WTC11 (cell line): Measurements from ENCODE around the gene NEO1.

Experiments
- CTCF ChIP-seq: fragments of 200-600 bp; IDR thresholded peaks from 2 replicates; pipeline ENCODE4 v1.8.0; 2022; ENCODE audit warnings: antibody characterized with exemption
- FOXP1 ChIP-seq: sonication (generic); formaldehyde crosslinking; IDR thresholded peaks from 2 replicates; pipeline ENCODE4 v1.8.0; 2022; ENCODE audit warnings: missing genetic modification reagents, mild to moderate bottlenecking, moderate library complexity, borderline replicate concordance
- FOXP4 ChIP-seq: sonication (generic); formaldehyde crosslinking; IDR thresholded peaks from 2 replicates; pipeline ENCODE4 v1.8.0; 2022; ENCODE audit warnings: mild to moderate bottlenecking, missing genetic modification reagents
- JUN ChIP-seq: sonication (generic); formaldehyde crosslinking; IDR thresholded peaks from 2 replicates; pipeline ENCODE4 v1.8.0; 2023; ENCODE audit warnings: mild to moderate bottlenecking, missing genetic modification reagents
- KAT7 ChIP-seq: sonication (generic); formaldehyde crosslinking; IDR thresholded peaks from 2 replicates; pipeline ENCODE4 v1.8.1; 2023; ENCODE audit warnings: missing genetic modification reagents, mild to moderate bottlenecking, borderline replicate concordance
- TEAD4 ChIP-seq: sonication (generic); formaldehyde crosslinking; IDR thresholded peaks from 2 replicates; pipeline ENCODE4 v1.8.0; 2022; ENCODE audit warnings: mild to moderate bottlenecking, missing genetic modification reagents
- USF1 ChIP-seq: sonication (generic); formaldehyde crosslinking; IDR thresholded peaks from 2 replicates; pipeline ENCODE4 v1.8.0; 2022; ENCODE audit warnings: mild to moderate bottlenecking, missing genetic modification reagents
- ZNF121 ChIP-seq: sonication (generic); formaldehyde crosslinking; IDR thresholded peaks from 2 replicates; pipeline ENCODE4 v1.8.0; 2023; ENCODE audit warnings: missing genetic modification reagents
- ZNF138 ChIP-seq: sonication (generic); formaldehyde crosslinking; conservative IDR thresholded peaks from 2 replicates; pipeline ENCODE4 v1.8.1; 2022; ENCODE audit warnings: mild to moderate bottlenecking, moderate library complexity, missing genetic modification reagents
- ZNF317 ChIP-seq: sonication (generic); formaldehyde crosslinking; IDR thresholded peaks from 2 replicates; pipeline ENCODE4 v1.8.1; 2023; ENCODE audit warnings: low read depth, mild to moderate bottlenecking, moderate library complexity, missing genetic modification reagents, borderline replicate concordance
- TF ChIP-seq, protein P1 (sequence below): sonication (generic); formaldehyde crosslinking; IDR thresholded peaks from 2 replicates; pipeline ENCODE4 v1.8.0; 2022; ENCODE audit warnings: mild to moderate bottlenecking, missing genetic modification reagents
- TF ChIP-seq, protein P2 (sequence below): sonication (generic); formaldehyde crosslinking; IDR thresholded peaks from 2 replicates; pipeline ENCODE4 v1.8.1; 2022; ENCODE audit warnings: mild to moderate bottlenecking, moderate library complexity, missing genetic modification reagents

DNA sequence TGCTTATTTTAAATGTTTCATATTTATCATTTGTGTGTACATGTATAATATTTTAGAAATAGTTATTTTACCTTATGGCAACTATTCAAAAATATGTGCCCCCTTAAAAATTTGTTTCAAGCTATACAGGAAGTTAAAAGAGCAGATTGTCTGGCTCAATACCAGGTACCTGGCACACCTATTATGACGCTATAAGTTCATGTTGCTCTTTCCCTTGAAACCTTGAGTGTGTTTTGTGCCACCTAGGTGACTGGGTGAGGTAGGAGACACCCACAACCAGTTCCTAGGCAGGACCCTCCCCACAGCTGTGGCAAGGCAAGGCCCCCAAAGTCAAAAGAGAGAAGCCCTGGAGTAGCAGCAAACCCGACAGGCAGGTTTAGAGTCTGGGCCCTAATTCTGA is 20.6 kb upstream of the NEO1 start:
- TF ChIP-seq CTCF (no peak), ZNF138 (CRISPR knock-in tag) (no peak), FOXP1 (CRISPR knock-in tag) (no peak), JUN (no peak), TEAD4 (CRISPR knock-in tag) (no peak), ZNF317 (no peak), FOXP4 (CRISPR knock-in tag) (no peak), KAT7 (no peak), USF1 (no peak), ZNF121 (CRISPR knock-in tag) (no peak)
- TF ChIP-seq, protein P1, sequence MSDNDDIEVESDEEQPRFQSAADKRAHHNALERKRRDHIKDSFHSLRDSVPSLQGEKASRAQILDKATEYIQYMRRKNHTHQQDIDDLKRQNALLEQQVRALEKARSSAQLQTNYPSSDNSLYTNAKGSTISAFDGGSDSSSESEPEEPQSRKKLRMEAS (CRISPR knock-in tag): no peak
- TF ChIP-seq, protein P2, sequence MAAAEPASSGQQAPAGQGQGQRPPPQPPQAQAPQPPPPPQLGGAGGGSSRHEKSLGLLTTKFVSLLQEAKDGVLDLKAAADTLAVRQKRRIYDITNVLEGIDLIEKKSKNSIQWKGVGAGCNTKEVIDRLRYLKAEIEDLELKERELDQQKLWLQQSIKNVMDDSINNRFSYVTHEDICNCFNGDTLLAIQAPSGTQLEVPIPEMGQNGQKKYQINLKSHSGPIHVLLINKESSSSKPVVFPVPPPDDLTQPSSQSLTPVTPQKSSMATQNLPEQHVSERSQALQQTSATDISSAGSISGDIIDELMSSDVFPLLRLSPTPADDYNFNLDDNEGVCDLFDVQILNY (CRISPR knock-in tag): no peak
